ENCODE results near the gene ERC1.

- TF ChIP-seq POLR2AphosphoS5 (IDR thresholded peaks at IDR 0.05) (no peak), CTCF (IDR thresholded peaks at IDR 0.05) (no peak), EP300 (IDR thresholded peaks at IDR 0.05) (no peak), POLR2A (IDR thresholded peaks at IDR 0.05; ENCODE audit: low read depth) (no peak)
These were observed 126.3 kb downstream of the ERC1 start for GRCh38 chr12:1117371-1117770.

Data from esophagus muscularis mucosa (tissue), 4 donors.